ENCODE data around the gene NKAIN1.

GRCh38 chr1:31198150-31198549 lies 41.5 kb downstream of the NKAIN1 start:
- no peak for TF ChIP-seq POLR2A (IDR thresholded peaks at IDR 0.05; ENCODE audit: low read length)
- TF ChIP-seq CTCF (IDR thresholded peaks at IDR 0.05) = no peak
- TF ChIP-seq RFX5 (IDR thresholded peaks at IDR 0.05) = no peak
- no peak for TF ChIP-seq EP300 (IDR thresholded peaks at IDR 0.05)
- TF ChIP-seq ZSCAN20 (CRISPR knock-in tag; IDR thresholded peaks at IDR 0.05) = no peak
- no peak for TF ChIP-seq REST (IDR thresholded peaks at IDR 0.05)
- TF ChIP-seq JUNB (IDR thresholded peaks at IDR 0.05) = no peak
- no peak for TF ChIP-seq CBX2 (IDR thresholded peaks at IDR 0.05; ENCODE audit: borderline replicate concordance, low read depth)
- no peak for TF ChIP-seq RCOR1 (IDR thresholded peaks at IDR 0.05; ENCODE audit: low read depth, low read length)
- no peak for TF ChIP-seq CHD4 (IDR thresholded peaks at IDR 0.05; ENCODE audit: borderline replicate concordance)
- no peak for TF ChIP-seq CEBPB (IDR thresholded peaks at IDR 0.05)
- TF ChIP-seq MAX (IDR thresholded peaks at IDR 0.05) = no peak
- TF ChIP-seq MAFK (IDR thresholded peaks at IDR 0.05; ENCODE audit: partially characterized antibody) = no peak

Data from A549 (cell line).